Adrenal gland (tissue), 5 donors: ENCODE data around the gene RSF1.

ENCODE experiments used
- CTCF ChIP-seq, 6 experiments: fragments of 450-650 bp in 4 of 6; fragments of 200-600 bp in 2 of 6; sonication (generic) in 1 of 6; IDR thresholded peaks; 1 replicate in 5 of 6; 2 replicates in 1 of 6; pipeline versions ENCODE4 v1.5.1 to v1.8.0; 2016 to 2021; ENCODE audit warnings: antibody characterized with exemption in 6 of 6, mild to moderate bottlenecking in 2 of 6, moderate library complexity in 1 of 6
- POLR2A ChIP-seq, 2 donors: fragments of 450-650 bp; IDR thresholded peaks; one replicate each; pipeline ENCODE4 v1.6.1; 2017; ENCODE audit warnings: antibody characterized with exemption in 2 of 2, mild to moderate bottlenecking in 2 of 2, moderate library complexity in 1 of 2
- donor health status: DM: no; HTN: no; CAD: no.

- TF ChIP-seq CTCF (IDR thresholded peaks at IDR 0.05): peak; percentile 52 to 75 (median 68)
- TF ChIP-seq POLR2A (IDR thresholded peaks at IDR 0.05): no peak
Measured at GRCh38 chr11:77619576-77620198, 200.8 kb downstream of the RSF1 start.
